ENCODE data around the gene ZFTA.

- TF ChIP-seq EZH2 (IDR thresholded peaks at IDR 0.05; ENCODE audit: borderline replicate concordance, insufficient read depth, low read length, poor library complexity, severe bottlenecking) (no peak), RAD21 (conservative IDR thresholded peaks at IDR 0.05) (no peak), CTCF (IDR thresholded peaks at IDR 0.05; ENCODE audit: poor library complexity, severe bottlenecking) (no peak), POLR2AphosphoS5 (IDR thresholded peaks at IDR 0.05) (no peak)
Measured at GRCh38 chr11:63785823-63786222, 17.2 kb upstream of the ZFTA start.
